Osteoblast (primary cell): ENCODE results near the gene FBXO21. TPM values are rescaled to one million over a fixed set of nuclear protein-coding genes. Genes with fewer than 3 reads are reported as not detected.
"Not testable (repeated sequence)": the region's sequence is repeated elsewhere in the genome, so short reads cannot be mapped to it uniquely, and the experiment has no call there.

Experiments
- DNase-seq: peaks from one replicate; pipeline ENCODE4 v3.0.0; 2011; ENCODE audit warnings: low spot score, mixed read lengths; ENCODE audit not compliant: insufficient read length; ENCODE audit errors: missing footprints
- H2AFZ ChIP-seq: 2 replicates; pipeline ENCODE4 v1.6.0; 2011; ENCODE audit warnings: mild to moderate bottlenecking, low read length
- H3K27ac ChIP-seq: 2 replicates; pipeline ENCODE4 v1.5.1; 2011; ENCODE audit warnings: mild to moderate bottlenecking, low read depth, low read length, moderate library complexity
- H3K27me3 ChIP-seq: 2 replicates; pipeline ENCODE4 v1.6.0; 2012; ENCODE audit warnings: mild to moderate bottlenecking, control low read depth, inconsistent platforms, low read length, moderate library complexity; ENCODE audit not compliant: insufficient read depth
- H3K36me3 ChIP-seq: 2 replicates; pipeline ENCODE4 v1.5.1; 2011; ENCODE audit warnings: mild to moderate bottlenecking, low read length, control low read depth, moderate library complexity; ENCODE audit not compliant: insufficient read depth
- H3K4me1 ChIP-seq: 2 replicates; pipeline ENCODE4 v1.5.1; 2011; ENCODE audit warnings: mild to moderate bottlenecking, low read length, control low read depth, moderate library complexity; ENCODE audit not compliant: insufficient read depth
- H3K4me2 ChIP-seq: 2 replicates; pipeline ENCODE4 v1.6.0; 2011; ENCODE audit warnings: mild to moderate bottlenecking, low read length; ENCODE audit not compliant: insufficient read depth
- H3K4me3 ChIP-seq: fragments of 200-600 bp; sonication (generic); 3 replicates; pipeline ENCODE4 v1.5.1; 2012; ENCODE audit warnings: mild to moderate bottlenecking, low read length, inconsistent platforms; ENCODE audit not compliant: insufficient read depth
- H3K79me2 ChIP-seq: 2 replicates; pipeline ENCODE4 v1.6.0; 2012; ENCODE audit warnings: mild to moderate bottlenecking, low read length, control low read depth, inconsistent platforms; ENCODE audit not compliant: insufficient read depth
- H3K9me3 ChIP-seq: 2 replicates; pipeline ENCODE4 v1.5.1; 2011; ENCODE audit warnings: low read depth, low read length, control low read depth
- H4K20me1 ChIP-seq: 2 replicates; pipeline ENCODE4 v1.6.0; 2012; ENCODE audit warnings: mild to moderate bottlenecking, low read length, control low read depth; ENCODE audit not compliant: insufficient read depth
- total RNA-seq: library from RNA; depleted of rRNA; stranded (reverse); fragments of >200 nt; gene quantifications from 2 replicates; pipeline ENCODE4 v1.2.3, GENCODE V29; 2012
- TF ChIP-seq, protein P1 (sequence below): IDR thresholded peaks from 2 replicates; pipeline ENCODE4 v1.5.1; 2011; ENCODE audit warnings: mild to moderate bottlenecking, low read depth, low read length, moderate library complexity; ENCODE audit errors: extremely low read depth

FBXO21 gene
- total RNA-seq, 1 donor, result 81.1 TPM

DNA sequence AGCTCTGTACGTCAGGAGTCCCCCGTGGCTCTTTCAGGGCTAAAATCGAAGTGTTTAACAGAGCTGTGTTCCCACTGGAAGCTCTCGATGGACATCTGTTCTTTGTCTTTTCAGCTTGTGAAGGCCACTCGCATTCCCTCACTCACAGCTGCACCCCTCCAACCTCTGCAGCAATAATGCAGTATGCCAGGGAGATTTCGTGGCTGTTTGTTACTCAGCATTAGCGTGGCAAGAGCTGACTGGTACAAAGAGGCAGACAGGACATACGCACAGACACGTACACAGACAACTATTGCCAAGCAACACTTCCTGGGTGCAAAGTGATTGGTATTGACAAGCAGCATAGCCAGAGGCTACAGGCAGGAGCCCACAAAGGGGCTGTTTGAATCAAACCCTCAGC lies 11.8 kb upstream of the FBXO21 start:
- Histone ChIP-seq H3K4me1 (no peaks in the 10 kb centered on the region), H3K9me3 (no peaks in the 10 kb centered on the region), H3K36me3 (no peaks in the 10 kb centered on the region), H3K4me2 (no peak overlapping the region), H2AFZ (no peak overlapping the region), H3K27me3 (peaks cover 2% of the 10 kb centered on the region), H4K20me1 (no peaks in the 10 kb centered on the region), H3K79me2 (no peaks in the 10 kb centered on the region), H3K4me3 (no peak overlapping the region), H3K27ac (no peak overlapping the region)
- DNase-seq, result no peak
- TF ChIP-seq, protein P1, sequence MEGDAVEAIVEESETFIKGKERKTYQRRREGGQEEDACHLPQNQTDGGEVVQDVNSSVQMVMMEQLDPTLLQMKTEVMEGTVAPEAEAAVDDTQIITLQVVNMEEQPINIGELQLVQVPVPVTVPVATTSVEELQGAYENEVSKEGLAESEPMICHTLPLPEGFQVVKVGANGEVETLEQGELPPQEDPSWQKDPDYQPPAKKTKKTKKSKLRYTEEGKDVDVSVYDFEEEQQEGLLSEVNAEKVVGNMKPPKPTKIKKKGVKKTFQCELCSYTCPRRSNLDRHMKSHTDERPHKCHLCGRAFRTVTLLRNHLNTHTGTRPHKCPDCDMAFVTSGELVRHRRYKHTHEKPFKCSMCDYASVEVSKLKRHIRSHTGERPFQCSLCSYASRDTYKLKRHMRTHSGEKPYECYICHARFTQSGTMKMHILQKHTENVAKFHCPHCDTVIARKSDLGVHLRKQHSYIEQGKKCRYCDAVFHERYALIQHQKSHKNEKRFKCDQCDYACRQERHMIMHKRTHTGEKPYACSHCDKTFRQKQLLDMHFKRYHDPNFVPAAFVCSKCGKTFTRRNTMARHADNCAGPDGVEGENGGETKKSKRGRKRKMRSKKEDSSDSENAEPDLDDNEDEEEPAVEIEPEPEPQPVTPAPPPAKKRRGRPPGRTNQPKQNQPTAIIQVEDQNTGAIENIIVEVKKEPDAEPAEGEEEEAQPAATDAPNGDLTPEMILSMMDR, result no peak

DNA sequence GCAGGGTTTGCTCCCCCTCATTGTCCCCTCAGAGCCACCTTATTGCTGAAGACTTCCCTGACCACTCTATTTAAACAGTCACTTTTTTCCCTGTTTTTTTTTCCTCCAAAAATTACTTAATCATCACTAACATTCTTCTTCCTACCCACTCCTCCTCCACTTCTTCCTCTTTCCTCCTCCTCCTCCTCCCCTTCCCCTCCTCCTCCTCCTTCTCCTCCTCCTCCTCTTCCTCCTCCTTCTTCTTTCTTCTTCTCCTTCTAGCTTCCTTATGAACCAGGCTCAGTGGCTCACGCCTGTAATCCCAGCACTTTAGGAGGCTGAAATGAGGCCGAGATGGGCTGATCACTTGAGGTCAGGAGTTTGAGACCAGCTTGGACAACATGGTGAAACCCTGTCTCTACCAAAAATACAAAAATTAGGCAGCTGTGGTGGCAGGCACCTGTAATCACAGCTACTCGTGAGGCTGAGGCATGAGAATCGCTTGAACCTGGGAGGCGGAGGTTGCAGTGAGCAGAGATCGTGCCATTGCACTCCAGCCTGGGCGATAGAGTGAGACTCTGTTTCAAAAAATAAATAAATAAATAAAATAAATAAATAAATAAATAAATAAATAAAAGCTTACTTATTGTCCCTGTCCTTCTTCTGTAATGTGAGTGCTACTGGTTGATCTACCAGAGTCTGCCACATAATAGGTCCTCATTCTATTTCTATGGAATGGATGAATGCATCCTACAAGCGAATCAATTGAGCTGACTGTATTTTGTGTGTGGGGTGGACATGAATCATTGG lies 9.9 kb upstream of the FBXO21 start:
- H3K9me3 ChIP-seq, H3K36me3 ChIP-seq, H2AFZ ChIP-seq, DNase-seq, H3K4me3 ChIP-seq, H3K27ac ChIP-seq, H3K4me1 ChIP-seq, H3K79me2 ChIP-seq, H3K27me3 ChIP-seq, H3K4me2 ChIP-seq, H4K20me1 ChIP-seq: not testable (repeated sequence)

DNA sequence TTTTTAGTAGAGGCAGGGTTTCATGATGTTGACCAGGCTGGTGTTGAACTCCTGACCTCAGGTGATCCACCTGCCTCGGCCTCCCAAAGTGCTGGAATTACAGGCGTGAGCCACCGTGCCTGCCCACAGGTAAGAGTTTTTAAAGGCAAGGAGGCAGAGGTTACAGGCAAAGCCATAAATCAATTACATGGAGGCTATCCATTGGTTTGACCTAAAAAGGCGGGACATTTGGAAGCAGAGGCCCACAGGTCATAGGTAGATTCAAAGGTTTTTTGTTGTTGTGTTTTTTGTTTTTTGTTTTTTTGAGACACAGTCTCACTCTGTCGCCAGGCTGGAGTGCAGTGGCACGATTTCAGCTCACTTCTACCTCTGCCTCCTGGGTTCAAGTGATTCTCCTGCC lies 6.1 kb upstream of the FBXO21 start:
- not testable (repeated sequence) for DNase-seq, H3K4me3 ChIP-seq, H3K4me2 ChIP-seq, H3K4me1 ChIP-seq, H3K36me3 ChIP-seq, H3K79me2 ChIP-seq, H2AFZ ChIP-seq, H3K27ac ChIP-seq, H4K20me1 ChIP-seq, H3K9me3 ChIP-seq
- peaks cover 12% of the 10 kb centered on the region for H3K27me3 ChIP-seq

DNA sequence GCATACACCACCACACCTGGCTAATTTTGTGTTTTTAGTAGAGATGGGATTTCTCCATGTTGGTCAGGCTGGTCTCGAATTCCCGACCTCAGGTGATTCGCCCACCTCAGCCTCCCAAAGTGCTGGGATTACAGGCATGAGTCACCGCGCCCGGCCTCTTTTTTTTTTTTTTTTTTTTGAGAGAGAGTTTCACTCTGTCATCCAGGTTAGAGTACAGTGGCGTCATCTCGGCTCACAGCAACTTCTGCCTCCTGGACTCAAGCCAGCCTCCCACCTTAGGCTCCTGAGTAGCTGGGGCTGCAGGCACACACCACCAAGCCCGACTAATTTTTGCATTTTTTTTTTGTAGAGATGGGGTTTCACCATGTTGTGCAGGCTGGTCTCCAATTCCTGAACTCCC lies 4.8 kb upstream of the FBXO21 start:
- H3K36me3 ChIP-seq, H3K4me3 ChIP-seq, H3K27ac ChIP-seq, DNase-seq, H2AFZ ChIP-seq, H4K20me1 ChIP-seq, H3K79me2 ChIP-seq, H3K4me2 ChIP-seq, H3K4me1 ChIP-seq, H3K9me3 ChIP-seq: not testable (repeated sequence)
- peaks cover 11% of the 10 kb centered on the region for H3K27me3 ChIP-seq

DNA sequence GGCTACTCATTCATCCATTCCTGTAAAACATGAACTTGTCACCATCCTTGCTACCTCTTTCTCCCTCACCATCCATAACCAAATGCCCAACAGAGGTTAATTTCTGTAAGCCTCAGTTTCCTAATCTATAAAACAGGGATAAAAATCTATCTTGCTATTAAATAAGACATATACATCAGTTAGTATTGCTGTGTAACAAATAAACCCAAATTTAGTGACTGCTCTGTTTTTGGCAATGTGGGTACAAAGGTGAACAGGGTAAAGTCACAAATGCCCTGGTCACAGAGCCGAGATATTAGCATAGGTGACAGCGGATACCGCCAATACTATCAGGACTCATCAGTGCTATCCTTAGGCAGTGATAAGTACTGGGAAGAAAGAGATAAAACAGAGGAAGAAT lies 3.6 kb upstream of the FBXO21 start:
- H3K4me3 ChIP-seq, result no peak overlapping the region
- no peaks in the 10 kb centered on the region for H3K36me3 ChIP-seq
- peaks cover 10% of the 10 kb centered on the region for H3K79me2 ChIP-seq
- no peaks in the 10 kb centered on the region for H4K20me1 ChIP-seq
- H3K9me3 ChIP-seq, result no peaks in the 10 kb centered on the region
- peaks cover 11% of the 10 kb centered on the region for H3K27me3 ChIP-seq
- TF ChIP-seq, protein P1, result no peak
- DNase-seq, result no peak
- no peak overlapping the region for H3K27ac ChIP-seq
- H3K4me1 ChIP-seq, result peaks cover 4% of the 10 kb centered on the region
- H2AFZ ChIP-seq, result no peak overlapping the region
- no peak overlapping the region for H3K4me2 ChIP-seq

DNA sequence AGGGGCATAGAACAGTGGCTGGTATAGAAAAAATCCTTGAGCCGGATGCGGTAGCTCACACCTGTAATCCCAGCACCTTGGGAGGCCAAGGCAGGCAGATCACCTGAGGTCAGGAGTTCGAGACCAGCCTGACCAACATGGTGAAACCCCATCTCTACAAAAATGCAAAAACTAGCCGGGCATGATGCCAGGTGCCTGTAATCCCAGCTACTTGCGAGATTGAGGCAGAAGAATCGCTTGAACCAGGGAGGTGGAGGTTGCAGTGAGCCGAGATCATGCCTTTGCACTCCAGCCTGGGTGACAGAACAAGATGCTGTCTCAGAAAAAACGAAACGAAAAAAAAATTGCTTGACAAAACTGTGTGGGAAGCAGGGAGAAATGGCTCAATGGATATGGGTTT lies 2.3 kb upstream of the FBXO21 start:
- not testable (repeated sequence) for H2AFZ ChIP-seq, H3K4me2 ChIP-seq, H4K20me1 ChIP-seq, H3K4me3 ChIP-seq, H3K9me3 ChIP-seq, H3K36me3 ChIP-seq, H3K4me1 ChIP-seq, H3K27ac ChIP-seq, DNase-seq
- Histone ChIP-seq H3K79me2 (peaks cover 21% of the 10 kb centered on the region), H3K27me3 (peaks cover 11% of the 10 kb centered on the region)
